H9 (cell line): Measurements from ENCODE around the gene KCNMA1. TPM values are rescaled to one million over a fixed set of nuclear protein-coding genes. Genes with fewer than 3 reads are reported as not detected.

Experiments
- DNase-seq: peaks from one replicate; pipeline ENCODE4 v3.0.0-alpha.2; 2017
- H2AFZ ChIP-seq: one replicate; pipeline ENCODE4 v1.6.1; 2013; ENCODE audit warnings: mild to moderate bottlenecking, low read length, control low read depth, moderate library complexity
- H2AK5ac ChIP-seq: 2 replicates; pipeline ENCODE4 v1.6.1; 2013; ENCODE audit warnings: low read length, control low read depth, mixed read lengths; ENCODE audit not compliant: insufficient read length
- H2BK120ac ChIP-seq: one replicate; pipeline ENCODE4 v1.6.1; 2013; ENCODE audit warnings: low read depth, mild to moderate bottlenecking, low read length, control low read depth, inconsistent platforms; ENCODE audit not compliant: poor library complexity, severe bottlenecking
- H2BK12ac ChIP-seq: 2 replicates; pipeline ENCODE4 v1.6.1; 2013; ENCODE audit warnings: low read length, control low read depth, mixed read lengths, low read depth; ENCODE audit not compliant: insufficient read length
- H2BK15ac ChIP-seq: 2 replicates; pipeline ENCODE4 v1.6.1; 2013; ENCODE audit warnings: low read depth, low read length, control low read depth
- H2BK20ac ChIP-seq: one replicate; pipeline ENCODE4 v1.6.1; 2013; ENCODE audit warnings: low read depth, mild to moderate bottlenecking, low read length, control low read depth, inconsistent platforms; ENCODE audit not compliant: poor library complexity, severe bottlenecking
- H2BK5ac ChIP-seq: 2 replicates; pipeline ENCODE4 v1.6.1; 2013; ENCODE audit warnings: low read length, control low read depth, mixed read lengths; ENCODE audit not compliant: insufficient read length
- H3K14ac ChIP-seq: 2 replicates; pipeline ENCODE4 v1.6.1; 2013; ENCODE audit warnings: low read length, control low read depth; ENCODE audit not compliant: insufficient read depth
- H3K18ac ChIP-seq: 2 replicates; pipeline ENCODE4 v1.6.1; 2013; ENCODE audit warnings: low read depth, mild to moderate bottlenecking, mixed read lengths, low read length, control low read depth; ENCODE audit not compliant: insufficient read length
- H3K23ac ChIP-seq: 2 replicates; pipeline ENCODE4 v1.6.1; 2013; ENCODE audit warnings: low read length, control low read depth, mixed read lengths, low read depth; ENCODE audit not compliant: insufficient read length
- H3K23me2 ChIP-seq: 2 replicates; pipeline ENCODE4 v1.6.1; 2013; ENCODE audit warnings: low read depth, mild to moderate bottlenecking, mixed read lengths, low read length, control low read depth; ENCODE audit not compliant: insufficient read length, poor library complexity, severe bottlenecking
- H3K27ac ChIP-seq: 2 replicates; pipeline ENCODE4 v1.5.1; 2013; ENCODE audit warnings: low read length, control low read depth, mixed read lengths, low read depth; ENCODE audit not compliant: insufficient read length
- H3K27me3 ChIP-seq: 2 replicates; pipeline ENCODE4 v1.6.1; 2013; ENCODE audit warnings: low read length, control low read depth, inconsistent platforms; ENCODE audit not compliant: insufficient read depth
- H3K4ac ChIP-seq: 2 replicates; pipeline ENCODE4 v1.6.1; 2013; ENCODE audit warnings: low read depth, mild to moderate bottlenecking, control low read depth, inconsistent platforms, low read length, moderate library complexity
- H3K4me1 ChIP-seq: 2 replicates; pipeline ENCODE4 v1.6.1; 2013; ENCODE audit warnings: low read length, control low read depth, inconsistent platforms; ENCODE audit not compliant: insufficient read depth
- H3K4me2 ChIP-seq: 2 replicates; pipeline ENCODE4 v1.6.1; 2013; ENCODE audit warnings: low read length, control low read depth, mixed read lengths; ENCODE audit not compliant: insufficient read length, insufficient read depth
- H3K56ac ChIP-seq: 2 replicates; pipeline ENCODE4 v1.6.1; 2013; ENCODE audit warnings: low read depth, mild to moderate bottlenecking, mixed read lengths, low read length, control low read depth; ENCODE audit not compliant: insufficient read length
- H3K79me1 ChIP-seq: 2 replicates; pipeline ENCODE4 v1.6.1; 2013; ENCODE audit warnings: low read depth, mild to moderate bottlenecking, moderate library complexity, low read length, control low read depth, inconsistent platforms; ENCODE audit not compliant: insufficient read depth, poor library complexity, severe bottlenecking
- H3K79me2 ChIP-seq: 2 replicates; pipeline ENCODE4 v1.6.1; 2013; ENCODE audit warnings: low read length, control low read depth, inconsistent platforms; ENCODE audit not compliant: insufficient read depth
- H3K9ac ChIP-seq: 2 replicates; pipeline ENCODE4 v1.6.1; 2013; ENCODE audit warnings: low read length, control low read depth, mixed read lengths; ENCODE audit not compliant: insufficient read length; ENCODE audit errors: extremely low read depth
- H3K9me3 ChIP-seq: one replicate; pipeline ENCODE4 v1.6.1; 2013; ENCODE audit warnings: low read depth, low read length, inconsistent platforms; ENCODE audit not compliant: control insufficient read depth
- H3T11ph ChIP-seq: one replicate; pipeline ENCODE4 v1.6.1; 2013; ENCODE audit warnings: mild to moderate bottlenecking, low read length, control low read depth, inconsistent platforms
- H4K20me1 ChIP-seq: one replicate; pipeline ENCODE4 v1.6.1; 2013; ENCODE audit not compliant: control insufficient read depth, insufficient read length, insufficient read depth
- H4K5ac ChIP-seq: 2 replicates; pipeline ENCODE4 v1.6.1; 2013; ENCODE audit warnings: low read depth, mild to moderate bottlenecking, mixed read lengths, low read length, control low read depth; ENCODE audit not compliant: insufficient read length
- H4K8ac ChIP-seq: replicated peaks from 2 replicates; pipeline ENCODE4 v1.6.1; 2013; ENCODE audit warnings: low read length, control low read depth, mixed read lengths, low read depth; ENCODE audit not compliant: insufficient read length
- H4K91ac ChIP-seq: 2 replicates; pipeline ENCODE4 v1.6.1; 2013; ENCODE audit warnings: low read depth, mild to moderate bottlenecking, moderate library complexity, mixed read lengths, low read length, control low read depth; ENCODE audit not compliant: insufficient read length
- H3K27ac Mint-ChIP-seq, 3 experiments: 2 replicates in 2 of 3; 3 replicates in 1 of 3; pipeline ENCODE4 v1.8.0; 2020 to 2021; ENCODE audit warnings: mixed read lengths in 3 of 3, mild to moderate bottlenecking in 1 of 3, moderate library complexity in 1 of 3
- H3K27me3 Mint-ChIP-seq: 2 replicates; pipeline ENCODE4 v1.8.0; 2021; ENCODE audit warnings: low read depth, mild to moderate bottlenecking, moderate library complexity, mixed read lengths
- H3K36me3 Mint-ChIP-seq, 3 experiments: 2 replicates in 2 of 3; 3 replicates in 1 of 3; pipeline ENCODE4 v1.8.0; 2020 to 2021; ENCODE audit warnings: low read depth in 3 of 3, mixed read lengths in 3 of 3; ENCODE audit not compliant: insufficient read depth in 1 of 3
- H3K4me1 Mint-ChIP-seq, 2 experiments: 2 replicates each; pipeline ENCODE4 v1.8.0; 2020; ENCODE audit warnings: mixed read lengths in 2 of 2
- H3K4me3 Mint-ChIP-seq, 2 experiments: 2 replicates in 1 of 2; 3 replicates in 1 of 2; pipeline ENCODE4 v1.8.0; 2020 to 2021; ENCODE audit warnings: mild to moderate bottlenecking in 2 of 2, mixed read lengths in 2 of 2, moderate library complexity in 1 of 2
- H3K9me3 Mint-ChIP-seq, 2 experiments: 2 replicates in 1 of 2; 3 replicates in 1 of 2; pipeline ENCODE4 v1.8.0; 2020; ENCODE audit warnings: mild to moderate bottlenecking in 2 of 2, mixed read lengths in 2 of 2, moderate library complexity in 1 of 2
- CTCF ChIP-seq: fragments of 200-600 bp; sonication (generic); conservative IDR thresholded peaks from 3 replicates; pipeline ENCODE4 v1.8.0; 2021; ENCODE audit warnings: antibody characterized with exemption, mild to moderate bottlenecking
- WGBS: extraction: QIAGEN DNeasy Blood & Tissue Kit; methylation state at CpG from one replicate; pipeline ENCODE4 v1.1.7; 2013; ENCODE audit warnings: missing lambda C conversion rate, low lambda C conversion rate, mixed read lengths; ENCODE audit not compliant: insufficient read length; ENCODE audit errors: extremely low coverage; 5-methylcytosine and 5-hydroxymethylcytosine counted together
- total RNA-seq: library from RNA; stranded (reverse); gene quantifications from 2 replicates; pipeline ENCODE4 v1.2.1, GENCODE V29; 2021

Gene KCNMA1
- total RNA-seq, 1 experiment from 2014 or later = 2.0 TPM

- H3K4me2 ChIP-seq = no peak overlapping the region
- H2AFZ ChIP-seq = no peak overlapping the region
These were observed 244.2 kb downstream of the KCNMA1 start for GRCh38 chr10:77393411-77393810.

More at GRCh38 chr10:77393411-77393810, 244.2 kb downstream of the KCNMA1 start:
- H2AK5ac ChIP-seq = no peak overlapping the region
- TF ChIP-seq CTCF = no peak
- no peak overlapping the region for H2BK15ac ChIP-seq
- no peaks in the 10 kb centered on the region for H3K79me1 ChIP-seq
- H3T11ph ChIP-seq = no peak overlapping the region
- no peaks in the 10 kb centered on the region for H3K9me3 ChIP-seq
- H3K4me1 ChIP-seq = peaks cover 5% of the 10 kb centered on the region; the same call in 1 of the 2 replicates
- H3K27me3 ChIP-seq = no peaks in the 10 kb centered on the region
- no peak overlapping the region for H3K56ac ChIP-seq
- H3K4me3 Mint-ChIP-seq = no peak overlapping the region
- no peak overlapping the region for H3K18ac ChIP-seq
- no peak overlapping the region for H3K23ac ChIP-seq
- no peak overlapping the region for H3K14ac ChIP-seq
- no peaks in the 10 kb centered on the region for H4K20me1 ChIP-seq
- H3K4me1 Mint-ChIP-seq = peaks cover 24 to 29% of the 10 kb centered on the region in 2 experiments
- no peak for DNase-seq
- no peaks in the 10 kb centered on the region for H3K79me2 ChIP-seq
- no peak overlapping the region for H4K5ac ChIP-seq
- H3K27ac ChIP-seq = no peak overlapping the region
- WGBS = no CpG with 5 or more reads among the region's 3 CpGs
- H4K91ac ChIP-seq = no peak overlapping the region
- H4K8ac ChIP-seq = no peak overlapping the region
- no peaks in the 10 kb centered on the region for H3K23me2 ChIP-seq
- H3K27ac Mint-ChIP-seq = no peak overlapping the region
- no peak overlapping the region for H2BK120ac ChIP-seq
- no peak overlapping the region for H2BK12ac ChIP-seq
- no peak overlapping the region for H3K4ac ChIP-seq
- no peak overlapping the region for H2BK5ac ChIP-seq
- no peaks in the 10 kb centered on the region; the same call in none of the 2 replicates for H3K27me3 Mint-ChIP-seq
- H3K9ac ChIP-seq = no peak overlapping the region
- H3K9me3 Mint-ChIP-seq = no peaks in the 10 kb centered on the region
- H2BK20ac ChIP-seq = no peak overlapping the region
- no peaks in the 10 kb centered on the region for H3K36me3 Mint-ChIP-seq
